Hematopoietic multipotent progenitor cell treated with erythropoietin and hydrocortisone succinate and interleukin-3 and kit ligand, for 17 days (in vitro differentiated cells): ENCODE measurements around the gene NKX6-2.
"Not testable (repeated sequence)": the region's sequence is repeated elsewhere in the genome, so short reads cannot be mapped to it uniquely, and the experiment has no call there.

Experiments used
- DNase-seq: peaks from one replicate; pipeline ENCODE4 v3.0.0-alpha.2; 2015; ENCODE audit warnings: low spot score

Gene NKX6-2

DNA sequence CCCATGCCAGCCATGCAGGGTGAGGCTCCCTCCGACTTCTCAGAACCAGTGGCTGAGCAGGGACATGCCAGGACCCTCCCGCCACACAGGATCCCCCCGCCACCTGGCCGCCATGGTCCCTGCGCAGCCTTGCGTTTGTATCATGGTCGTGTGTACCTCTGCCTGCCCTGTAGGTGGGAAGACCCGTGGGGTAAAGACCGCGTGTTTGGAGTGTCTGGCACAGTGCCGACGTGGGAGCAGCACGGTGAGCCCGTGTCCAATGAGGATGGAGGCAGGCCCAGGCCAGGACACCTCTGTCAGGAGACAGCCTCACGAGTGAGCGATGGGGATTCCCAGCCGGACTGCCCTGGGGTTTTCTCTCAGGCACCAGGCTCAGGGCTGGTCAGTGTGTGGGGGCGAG is 31.9 kb downstream of the NKX6-2 start:
- no peak for DNase-seq

DNA sequence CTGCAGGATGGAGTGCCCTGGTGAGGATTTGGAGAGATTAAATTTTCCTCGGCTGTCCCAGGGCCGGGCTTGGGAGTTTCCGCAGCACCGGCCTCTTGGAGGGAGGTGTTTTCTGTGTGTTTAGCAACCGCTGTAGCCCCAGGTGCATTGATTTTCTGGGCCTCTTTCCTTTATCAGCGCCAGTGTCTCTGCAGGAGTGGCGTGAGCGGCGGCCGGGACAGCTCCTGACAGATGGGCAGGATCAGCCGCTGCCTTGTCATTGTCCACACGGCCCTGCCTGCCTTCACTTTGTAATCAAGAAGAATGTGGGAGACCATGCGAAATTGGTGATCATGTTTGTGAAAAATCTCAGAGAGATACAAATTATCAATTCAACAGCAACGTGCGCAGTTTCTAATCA is 32.4 kb downstream of the NKX6-2 start:
- DNase-seq, result no peak

GRCh38 chr10:132752961-132753360 is 33.0 kb downstream of the NKX6-2 start:
- DNase-seq, result no peak

DNA sequence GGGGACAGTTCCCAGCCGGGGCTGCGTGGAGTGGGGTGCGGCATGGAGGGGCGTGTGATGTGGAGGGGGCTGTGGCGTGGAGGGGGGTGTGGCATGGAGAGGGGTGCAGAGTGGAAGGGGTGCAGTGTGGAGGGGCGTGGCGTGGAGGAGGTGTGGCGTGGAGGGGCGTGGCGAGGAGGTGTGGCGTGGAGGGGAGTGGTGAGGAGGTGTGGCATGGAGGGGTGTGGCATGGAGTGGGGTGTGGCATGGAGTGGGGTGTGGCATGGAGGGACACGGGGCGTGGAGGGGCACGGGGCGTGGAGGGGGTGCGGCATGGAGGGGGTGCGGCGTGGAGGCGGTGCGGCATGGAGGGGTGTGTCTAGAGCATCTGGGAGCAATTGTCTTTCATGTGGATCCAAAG is 33.6 kb downstream of the NKX6-2 start:
- DNase-seq, result no peak

GRCh38 chr10:132750936-132751335 is 35.0 kb downstream of the NKX6-2 start:
- DNase-seq, result no peak

DNA sequence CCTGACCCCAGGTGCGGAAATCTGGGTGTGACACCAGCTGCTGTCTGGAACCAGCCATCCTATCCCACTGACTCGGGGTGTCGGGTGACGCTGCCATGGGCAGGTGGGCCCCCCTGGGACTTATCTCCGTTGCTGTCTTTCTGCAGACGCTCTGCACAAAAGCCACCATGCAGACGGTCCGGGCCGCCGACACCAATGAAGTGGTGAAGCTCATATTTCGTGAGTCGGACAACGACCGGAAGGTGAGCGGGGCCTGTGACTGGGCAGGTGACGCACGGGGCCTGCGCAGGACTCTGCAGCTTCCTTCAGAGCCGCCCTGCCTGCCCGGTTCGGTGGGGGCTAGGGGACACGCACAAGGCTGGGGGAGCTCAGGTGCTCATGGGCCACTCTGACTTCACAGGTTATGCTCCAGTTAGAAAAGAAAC is 36.6 kb downstream of the NKX6-2 start:
- no peak for DNase-seq

GRCh38 chr10:132748545-132749370 is 37.2 kb downstream of the NKX6-2 start:
- DNase-seq, result no peak

GRCh38 chr10:132748135-132748534 is 37.8 kb downstream of the NKX6-2 start:
- no peak for DNase-seq

DNA sequence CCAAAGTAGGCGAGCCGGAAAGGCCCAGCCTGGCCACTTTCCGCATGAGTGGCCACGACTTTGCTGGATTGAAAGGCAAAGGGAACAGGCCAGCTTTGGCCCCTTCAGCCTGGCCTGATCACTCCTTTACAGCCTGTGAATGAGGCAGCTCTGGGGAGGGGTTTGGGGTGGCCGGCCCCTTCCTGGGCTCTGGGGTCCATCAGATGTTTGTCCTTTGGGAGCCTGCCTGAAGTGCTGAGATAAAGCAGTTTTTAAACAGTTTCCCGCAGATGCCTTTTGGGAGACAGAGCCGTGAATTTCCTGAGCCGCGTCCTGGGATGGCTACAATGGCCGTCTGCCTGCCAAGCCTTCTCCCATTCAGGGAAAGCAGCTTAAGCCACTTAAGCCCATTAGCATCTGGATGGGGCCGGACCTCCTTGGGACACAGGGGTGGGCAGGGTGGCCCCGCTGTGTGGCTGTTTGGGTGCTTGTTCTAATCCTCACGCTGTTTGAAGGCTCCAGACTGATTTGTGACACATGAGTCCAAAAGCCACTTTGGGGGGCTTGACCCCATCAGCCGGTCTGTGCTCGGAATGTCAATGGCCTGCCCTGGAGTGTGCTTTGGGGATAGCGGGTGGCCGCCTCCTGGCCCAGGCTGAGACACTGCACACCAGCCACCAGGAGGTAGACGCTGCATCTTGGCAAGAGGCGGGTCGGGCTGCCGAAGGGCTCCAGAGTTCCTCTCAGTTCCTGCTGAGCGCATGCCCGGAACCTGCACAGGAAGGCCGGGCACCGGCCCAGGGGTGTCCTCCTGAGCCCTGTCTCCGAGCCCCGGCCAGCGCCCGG is 38.9 kb downstream of the NKX6-2 start:
- no peak for DNase-seq

DNA sequence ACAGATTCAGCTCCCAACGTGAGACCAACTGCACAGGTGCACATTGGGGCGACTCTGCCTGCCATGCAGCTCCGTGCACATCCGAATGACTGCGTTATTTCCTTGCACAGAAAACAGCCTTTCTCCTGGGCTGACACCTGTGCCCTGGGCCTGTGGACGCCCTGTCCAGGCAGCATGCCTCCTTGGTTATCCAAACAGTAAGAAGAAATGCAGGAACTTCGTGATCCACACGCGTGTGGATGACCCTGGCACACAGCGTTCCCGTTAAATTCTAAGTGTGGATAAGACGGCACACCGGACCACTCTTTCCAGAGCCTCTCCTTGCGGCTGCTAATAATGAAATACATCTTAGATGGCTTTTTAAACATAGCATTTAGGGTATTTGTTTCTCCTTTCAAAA is 39.6 kb downstream of the NKX6-2 start:
- no peak for DNase-seq

- no peak for DNase-seq
Observed at GRCh38 chr10:132745971-132746370, 40.0 kb downstream of the NKX6-2 start.

GRCh38 chr10:132745511-132745910 is 40.4 kb downstream of the NKX6-2 start:
- no peak for DNase-seq

- DNase-seq, result no peak
Observed at GRCh38 chr10:132744839-132745238, 41.1 kb downstream of the NKX6-2 start.

- DNase-seq, result no peak
Observed at GRCh38 chr10:132743925-132744490, 41.9 kb downstream of the NKX6-2 start.

DNA sequence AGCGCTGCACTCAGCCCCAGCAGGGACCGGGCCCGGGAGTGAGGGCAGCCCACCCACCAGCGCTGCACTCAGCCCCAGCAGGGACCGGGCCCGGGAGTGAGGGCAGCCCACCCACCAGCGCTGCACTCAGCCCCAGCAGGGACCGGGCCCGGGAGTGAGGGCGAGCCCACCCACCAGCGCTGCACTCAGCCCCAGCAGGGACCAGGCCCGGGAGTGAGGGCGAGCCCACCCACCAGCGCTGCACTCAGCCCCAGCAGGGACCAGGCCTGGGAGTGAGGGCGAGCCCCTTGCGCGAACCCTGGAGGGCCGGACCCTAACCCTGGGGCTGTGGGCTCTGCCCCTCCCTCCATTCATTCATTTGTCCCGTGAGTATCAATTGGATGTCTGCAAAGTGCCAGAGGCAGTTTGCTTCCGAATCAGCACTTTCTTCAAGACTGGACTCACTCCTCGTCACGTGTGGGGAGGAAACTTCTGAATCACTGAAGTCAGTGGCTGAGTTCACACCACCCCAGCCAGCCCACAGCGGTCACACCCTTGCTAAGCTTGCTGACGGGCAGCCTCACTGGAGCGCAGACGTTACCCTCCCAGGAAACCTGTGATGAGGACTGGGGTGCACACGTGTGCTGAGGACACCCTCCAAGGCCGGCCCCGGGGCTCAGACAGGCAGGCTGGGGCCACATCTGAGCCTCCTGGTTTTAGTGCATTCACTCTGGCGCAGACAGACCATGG is 42.6 kb downstream of the NKX6-2 start:
- not testable (repeated sequence) for DNase-seq

DNA sequence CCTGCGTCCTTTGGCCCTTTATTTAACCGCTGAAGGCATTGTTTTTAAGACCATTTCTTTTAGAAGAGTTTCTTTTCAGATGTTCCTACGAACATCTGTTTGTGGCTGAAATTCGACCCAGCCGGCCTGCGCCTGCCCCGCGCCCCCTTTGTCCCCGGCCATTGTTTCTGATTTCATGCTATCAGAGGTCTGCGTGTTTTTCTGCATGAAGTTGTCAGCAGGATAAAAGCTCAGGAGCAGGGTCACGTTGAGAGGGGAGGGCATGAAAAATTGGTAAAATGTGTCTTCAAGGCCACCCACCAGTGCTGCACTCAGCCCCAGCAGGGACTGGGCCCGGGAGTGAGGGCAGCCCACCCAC is 43.1 kb downstream of the NKX6-2 start:
- DNase-seq, result no peak

DNA sequence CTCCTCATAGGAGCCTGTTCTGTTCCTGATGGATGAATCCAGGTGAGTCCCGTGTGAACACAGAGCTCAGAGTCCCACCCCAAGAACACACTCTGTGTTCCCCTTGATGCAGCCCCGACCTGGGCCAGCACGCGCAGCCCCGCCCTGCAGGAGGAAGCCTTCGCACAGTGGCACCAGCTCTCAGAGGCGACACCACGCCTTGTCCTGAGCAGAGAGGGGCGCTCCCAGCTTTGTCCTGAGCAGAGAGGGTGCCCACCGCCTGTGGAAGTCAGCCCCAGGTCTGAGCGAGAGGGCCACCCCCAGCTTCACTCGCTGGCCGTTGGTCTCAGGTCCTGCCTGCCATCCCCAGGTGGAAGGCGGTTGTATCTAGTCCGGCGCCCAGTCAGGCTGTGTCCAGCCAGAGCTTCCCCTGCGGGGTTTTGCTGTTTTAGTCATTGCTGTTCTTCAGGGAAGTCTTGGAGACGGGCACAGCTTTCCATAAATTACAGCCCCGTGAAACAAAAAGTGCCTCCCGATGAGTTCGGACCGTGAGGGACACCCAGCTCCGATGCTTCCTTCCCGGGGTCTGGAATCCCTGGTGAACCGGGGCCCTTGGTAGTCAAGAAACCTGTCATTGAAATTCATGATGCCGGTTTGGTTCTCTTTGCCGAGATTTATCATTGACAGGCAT is 43.6 kb downstream of the NKX6-2 start:
- DNase-seq, result no peak

DNA sequence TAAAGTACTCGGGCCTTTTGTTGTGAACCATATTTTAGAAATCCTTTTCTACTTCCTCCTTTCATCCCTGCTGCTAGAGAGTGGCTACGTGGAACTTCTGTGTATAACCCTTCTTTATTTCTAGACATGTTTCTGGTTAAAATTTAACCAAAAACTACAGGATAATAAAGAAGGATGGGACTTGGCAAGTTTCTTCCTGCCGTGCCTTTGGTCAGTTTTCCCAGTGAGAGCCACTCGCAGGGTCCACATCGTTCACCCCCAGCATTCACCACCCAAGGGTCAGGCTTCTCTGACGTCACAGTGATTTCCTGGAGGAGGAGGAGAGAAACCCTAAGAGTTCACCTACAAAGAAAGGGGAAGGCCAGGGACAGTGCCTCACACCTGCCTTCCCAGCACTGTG is 45.4 kb downstream of the NKX6-2 start:
- no peak for DNase-seq

GRCh38 chr10:132739225-132739613 is 46.7 kb downstream of the NKX6-2 start:
- DNase-seq, result no peak

DNA sequence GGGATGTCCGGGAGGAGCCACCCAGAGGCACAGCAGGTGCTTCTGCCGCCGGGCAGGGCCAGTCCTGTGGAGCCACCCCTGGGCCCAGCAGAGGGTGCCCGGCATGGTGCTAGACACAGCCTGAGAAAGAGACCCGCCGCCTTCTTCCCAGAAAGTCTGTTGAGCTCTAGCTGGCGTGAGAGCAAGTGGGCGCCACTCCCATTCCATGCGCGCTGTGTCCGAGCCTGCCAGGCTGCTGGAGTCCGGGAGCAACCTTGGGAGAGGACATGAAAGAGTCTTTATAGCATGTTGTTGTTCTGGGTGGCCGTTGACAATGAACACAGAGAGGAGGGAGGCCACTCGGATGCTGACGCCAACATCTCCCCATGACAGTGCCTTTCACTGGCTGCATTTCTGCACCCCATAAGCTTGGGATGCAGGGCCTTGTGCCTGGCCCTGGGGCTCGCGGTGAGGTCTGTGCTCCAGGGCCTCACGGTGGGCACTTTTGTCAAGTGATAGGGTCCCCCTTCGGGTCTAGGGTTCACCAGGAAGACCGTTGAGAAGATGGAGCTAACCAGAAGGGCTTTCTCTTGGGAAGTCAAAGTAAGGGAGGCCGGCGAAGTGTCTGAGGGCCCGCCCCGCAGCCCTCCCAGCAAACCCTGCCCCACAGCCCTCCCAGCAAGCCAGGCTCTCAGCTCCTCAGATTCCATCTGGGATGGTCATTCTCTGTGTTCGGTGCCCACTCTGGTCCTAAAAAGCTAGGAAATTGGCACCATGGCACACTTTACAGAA is 47.3 kb downstream of the NKX6-2 start:
- no peak for DNase-seq
